PC-3 (cell line): Measurements from ENCODE around the gene RMDN3. TPM values are rescaled to one million over a fixed set of nuclear protein-coding genes. Genes with fewer than 3 reads are reported as not detected.

Source experiments
- ATAC-seq: fragments of 200-7000 bp; cut with Tn5 transposase; 2 replicates; pipeline ENCODE4 v1.9.1; 2020; ENCODE audit warnings: mild to moderate bottlenecking, moderate library complexity
- BruUV-seq: library from RNA; stranded (reverse); fragments of 400-500 nt; replicated peaks from 2 replicates; lab custom pipeline; 2021; lab: Mats Ljungman, UMichigan
- CTCF ChIA-PET: fragments of 300-600 bp; sonication (Branson Sonifier 250); formaldehyde crosslinking; loops from one replicate; lab custom pipeline; 2022; ENCODE audit warnings: antibody characterized with exemption; lab: Charles Lee
- POLR2A ChIA-PET: fragments of 300-600 bp; sonication (Branson Sonifier 250); formaldehyde crosslinking; loops from one replicate; lab custom pipeline; 2022; ENCODE audit warnings: antibody characterized with exemption; ENCODE audit not compliant: unreplicated experiment; lab: Charles Lee
- DNase-seq: peaks from one replicate; pipeline ENCODE4 v3.0.0-alpha.2; 2015
- H2AFZ ChIP-seq: fragments of 300-600 bp; sonication (generic); 2 replicates; pipeline ENCODE4 v1.6.0; 2016; ENCODE audit warnings: antibody characterized with exemption, low read length
- H3F3A ChIP-seq: fragments of 300-600 bp; sonication (generic); one replicate; pipeline ENCODE4 v1.6.0; 2017; ENCODE audit warnings: antibody characterized with exemption, low read length, control low read depth, mild to moderate bottlenecking; ENCODE audit not compliant: unreplicated experiment
- H3K27ac ChIP-seq: fragments of 300-600 bp; sonication (generic); 2 replicates; pipeline ENCODE4 v1.5.1; 2016; ENCODE audit warnings: mild to moderate bottlenecking, low read length
- H3K27me3 ChIP-seq: fragments of 300-600 bp; sonication (generic); 2 replicates; pipeline ENCODE4 v1.6.1; 2016; ENCODE audit warnings: low read length, mixed read lengths
- H3K36me3 ChIP-seq: fragments of 300-600 bp; sonication (generic); 2 replicates; pipeline ENCODE4 v1.6.1; 2016; ENCODE audit warnings: low read depth, mixed run types, low read length, mixed read lengths
- H3K4me1 ChIP-seq: fragments of 300-600 bp; sonication (generic); 2 replicates; pipeline ENCODE4 v1.5.1; 2016; ENCODE audit warnings: low read length; ENCODE audit not compliant: insufficient read depth
- H3K4me2 ChIP-seq: fragments of 300-600 bp; sonication (generic); 2 replicates; pipeline ENCODE4 v1.6.0; 2016; ENCODE audit warnings: low read length
- H3K4me3 ChIP-seq: fragments of 300-600 bp; sonication (generic); 2 replicates; pipeline ENCODE4 v1.5.1; 2016; ENCODE audit warnings: mild to moderate bottlenecking, low read length, mixed read lengths
- H3K79me2 ChIP-seq: fragments of 300-600 bp; sonication (generic); 2 replicates; pipeline ENCODE4 v1.6.1; 2017; ENCODE audit warnings: low read length, mixed read lengths
- H3K9ac ChIP-seq: fragments of 300-600 bp; sonication (generic); 2 replicates; pipeline ENCODE4 v1.6.0; 2016; ENCODE audit warnings: mild to moderate bottlenecking, low read length
- H3K9me2 ChIP-seq: fragments of 300-600 bp; sonication (generic); replicated peaks from 2 replicates; pipeline ENCODE4 v1.6.1; 2016; ENCODE audit warnings: mixed run types, low read length, mixed read lengths
- H3K9me3 ChIP-seq: fragments of 300-600 bp; sonication (generic); 2 replicates; pipeline ENCODE4 v1.6.1; 2016; ENCODE audit warnings: low read length, mixed read lengths
- H4K20me1 ChIP-seq: fragments of 300-600 bp; sonication (generic); 2 replicates; pipeline ENCODE4 v1.6.1; 2016; ENCODE audit warnings: low read length, mixed read lengths
- CTCF ChIP-seq: fragments of 300-600 bp; sonication (generic); conservative IDR thresholded peaks from 2 replicates; pipeline ENCODE4 v1.5.1; 2017; ENCODE audit warnings: antibody characterized with exemption, low read depth, mild to moderate bottlenecking, low read length
- EZH2 ChIP-seq: fragments of 300-600 bp; sonication (generic); IDR thresholded peaks from one replicate; pipeline ENCODE4 v1.6.1; 2017; ENCODE audit warnings: antibody characterized with exemption, mild to moderate bottlenecking, low read length; ENCODE audit not compliant: unreplicated experiment
- EZH2phosphoT487 ChIP-seq: fragments of 300-600 bp; sonication (generic); IDR thresholded peaks from 2 replicates; pipeline ENCODE4 v1.6.1; 2018; ENCODE audit warnings: mild to moderate bottlenecking, antibody characterized with exemption, low read length, borderline replicate concordance
- intact Hi-C: fragments of 100-400 bp; cut with micrococcal nuclease; formaldehyde crosslinking; loops from 2 replicates; pipeline ENCODE4 v1.9.0; 2023
- total RNA-seq: library from RNA; depleted of rRNA; stranded (reverse); fragments of >200 nt; gene quantifications from 2 replicates; pipeline ENCODE4 v1.2.3, GENCODE V29; 2014

Gene RMDN3
- total RNA-seq, 1 experiment from 2014 or later, result 21.4 TPM

GRCh38 chr15:40773496-40773895, 18.4 kb upstream of the RMDN3 start:
- ATAC-seq (no peak), DNase-seq (no peak)
- no peaks in the 10 kb centered on the region for H3K27me3 ChIP-seq
- no peak overlapping the region for H3K27ac ChIP-seq
- H3K4me2 ChIP-seq, result no peak overlapping the region
- no peak for TF ChIP-seq EZH2phosphoT487
- no peak for TF ChIP-seq CTCF
- no peak for TF ChIP-seq EZH2
- BruUV-seq, result no TSS peak
- no peaks in the 10 kb centered on the region for H3K79me2 ChIP-seq
- ChIA-PET CTCF (no interaction called here), POLR2A (no interaction called here)
- peaks cover 41% of the 10 kb centered on the region for H3K4me1 ChIP-seq
- H3K9me2 ChIP-seq, result no peaks in the 10 kb centered on the region
- no peaks in the 10 kb centered on the region for H3F3A ChIP-seq
- H3K36me3 ChIP-seq, result peaks cover 18% of the 10 kb centered on the region
- no peak overlapping the region for H3K4me3 ChIP-seq
- no peak overlapping the region for H3K9ac ChIP-seq
- no peaks in the 10 kb centered on the region for H4K20me1 ChIP-seq
- no peaks in the 10 kb centered on the region for H3K9me3 ChIP-seq
- H2AFZ ChIP-seq, result no peak overlapping the region
- intact Hi-C loops, result no loop called here

GRCh38 chr15:40772014-40772413, 17.0 kb upstream of the RMDN3 start:
- POLR2A ChIA-PET, result no interaction called here
- DNase-seq (no peak), ATAC-seq (no peak)
- no peak overlapping the region for H3K9ac ChIP-seq
- H3K27ac ChIP-seq, result no peak overlapping the region
- no peaks in the 10 kb centered on the region for H3F3A ChIP-seq
- H3K27me3 ChIP-seq, result no peaks in the 10 kb centered on the region
- H3K9me3 ChIP-seq, result no peaks in the 10 kb centered on the region
- peaks cover 39% of the 10 kb centered on the region for H3K4me1 ChIP-seq
- no TSS peak for BruUV-seq
- no peak overlapping the region for H3K4me2 ChIP-seq
- intact Hi-C loops, result no loop called here
- H3K79me2 ChIP-seq, result no peaks in the 10 kb centered on the region
- no peak for TF ChIP-seq EZH2
- no peak for TF ChIP-seq EZH2phosphoT487
- TF ChIP-seq CTCF, result no peak
- CTCF ChIA-PET, result no interaction called here
- H3K36me3 ChIP-seq, result peaks cover 18% of the 10 kb centered on the region
- no peak overlapping the region for H2AFZ ChIP-seq
- no peak overlapping the region for H3K4me3 ChIP-seq
- no peaks in the 10 kb centered on the region for H3K9me2 ChIP-seq
- no peaks in the 10 kb centered on the region for H4K20me1 ChIP-seq

- Histone ChIP-seq H3K36me3 (peaks cover 18% of the 10 kb centered on the region), H3K4me2 (no peak overlapping the region), H3F3A (no peaks in the 10 kb centered on the region), H3K79me2 (no peaks in the 10 kb centered on the region), H3K9ac (no peak overlapping the region), H3K4me1 (peaks cover 38% of the 10 kb centered on the region), H3K4me3 (no peak overlapping the region), H3K9me2 (no peaks in the 10 kb centered on the region), H4K20me1 (no peaks in the 10 kb centered on the region), H2AFZ (no peak overlapping the region), H3K27ac (no peak overlapping the region), H3K9me3 (no peaks in the 10 kb centered on the region), H3K27me3 (no peaks in the 10 kb centered on the region)
- ATAC-seq, result no peak
- ChIA-PET POLR2A (no interaction called here), CTCF (interaction anchor here (0.6 kb wide), 1 partner anchor 168 kb away, joined by 12 read pairs; no protein-coding TSS in a partner anchor)
- BruUV-seq, result no TSS peak
- intact Hi-C loops, result no loop called here
- DNase-seq, result no peak
- TF ChIP-seq EZH2 (no peak), CTCF (no peak), EZH2phosphoT487 (no peak)
Observed at GRCh38 chr15:40771242-40771641, 16.2 kb upstream of the RMDN3 start.
